Left lobe of liver (tissue), 2 donors: ENCODE measurements around the gene ZNF365. TPM values are rescaled to one million over a fixed set of nuclear protein-coding genes. Genes with fewer than 3 reads are reported as not detected.
"Not testable (repeated sequence)": the region's sequence is repeated elsewhere in the genome, so short reads cannot be mapped to it uniquely, and the experiment has no call there.

ENCODE experiments used
- ATAC-seq: fragments of 200-7000 bp; cut with Tn5 transposase; one replicate; pipeline ENCODE4 v1.9.1; 2020; ENCODE audit warnings: mild to moderate bottlenecking, moderate library complexity
- DNase-seq: peaks from one replicate; pipeline ENCODE4 v3.0.0-alpha.2; 2020; ENCODE audit warnings: low spot score
- total RNA-seq: library from RNA; stranded (reverse); gene quantifications from one replicate; pipeline ENCODE4 v1.2.1, GENCODE V29; 2021
- donor health status: DM: no; HTN: no; CAD: no; lungs with moderate emphysema.
- donor health status: DM: no; HTN: yes; CAD: no.

ZNF365 gene
- total RNA-seq, 1 donor from 2014 or later = not detected

DNA sequence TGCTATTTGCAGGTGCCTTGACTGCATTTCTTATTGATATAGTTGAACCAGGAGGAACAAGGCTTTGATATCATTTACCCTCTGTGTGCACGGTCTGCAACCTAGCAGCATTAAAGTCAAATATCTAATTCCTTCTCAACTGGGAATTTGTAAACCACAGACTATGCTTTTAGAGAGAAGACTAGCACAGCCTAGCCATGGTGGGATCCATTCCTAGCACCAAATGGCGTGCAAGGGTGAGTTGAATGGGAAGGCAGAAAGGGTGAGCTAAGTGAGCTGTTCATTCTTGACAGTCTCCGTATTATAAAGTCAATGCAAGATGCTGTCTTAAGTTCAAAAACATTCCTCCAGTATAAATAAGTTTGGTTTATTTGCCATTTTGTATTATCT, 2.9 kb downstream of the ZNF365 start:
- DNase-seq = no peak
- ATAC-seq = no peak

DNA sequence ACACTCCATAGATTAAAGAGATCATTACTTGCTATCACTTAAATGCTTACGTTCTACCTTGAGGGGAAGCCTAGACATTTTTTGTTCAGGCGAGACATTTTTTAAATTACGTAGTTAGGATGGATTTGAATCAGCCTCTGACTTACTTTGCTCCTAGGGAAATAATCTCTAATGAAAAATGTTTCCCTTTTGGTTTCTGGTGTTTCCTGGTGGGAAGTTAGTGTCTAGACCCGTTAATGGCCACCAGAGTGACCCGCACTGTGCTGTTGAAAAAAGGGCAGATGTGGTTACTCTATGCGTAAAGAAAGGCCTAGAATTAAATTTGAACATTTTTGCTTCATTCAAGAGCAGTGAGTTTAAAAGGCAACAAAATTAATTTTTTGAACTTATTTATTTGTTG, 3.8 kb downstream of the ZNF365 start:
- ATAC-seq = no peak
- DNase-seq = no peak

DNA sequence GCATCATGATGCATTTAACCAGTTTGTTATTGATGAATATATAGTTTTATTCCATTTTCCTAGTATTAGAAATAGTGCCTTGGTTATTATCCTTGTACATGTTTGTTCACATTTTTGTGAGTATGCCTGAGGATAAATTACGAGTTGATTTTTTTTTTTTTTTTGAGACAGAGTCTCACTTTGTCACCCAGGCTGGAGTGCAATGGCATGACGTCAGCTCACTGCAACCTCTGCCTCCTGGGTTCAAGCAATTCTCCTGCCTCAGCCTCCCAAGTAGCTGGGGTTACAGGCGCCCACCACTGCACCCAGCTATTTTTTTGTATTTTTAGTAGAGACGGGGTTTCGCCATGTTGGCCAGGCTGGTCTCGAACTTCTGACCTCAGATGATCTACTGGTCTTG, 4.7 kb downstream of the ZNF365 start:
- ATAC-seq, DNase-seq: not testable (repeated sequence)

DNA sequence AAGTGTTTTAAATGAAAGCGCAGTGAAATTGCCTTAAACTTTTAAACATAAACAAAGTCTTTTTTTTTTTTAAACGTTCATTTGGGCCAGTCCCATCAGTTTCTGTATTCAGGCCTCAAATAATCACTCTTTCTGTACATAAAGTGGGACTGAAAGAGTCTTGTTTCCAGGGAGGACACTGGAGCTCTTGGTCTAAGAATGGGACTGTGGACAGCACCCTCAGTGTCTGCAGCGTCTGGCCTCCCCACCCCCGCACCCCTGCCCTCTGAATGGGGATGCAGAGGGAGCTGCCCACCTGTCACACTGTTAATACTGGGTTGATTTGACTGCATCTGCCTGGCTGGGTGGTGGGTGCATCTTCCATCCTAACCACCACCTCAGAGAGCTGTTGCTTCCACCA, 5.2 kb downstream of the ZNF365 start:
- ATAC-seq (no peak), DNase-seq (no peak)

DNA sequence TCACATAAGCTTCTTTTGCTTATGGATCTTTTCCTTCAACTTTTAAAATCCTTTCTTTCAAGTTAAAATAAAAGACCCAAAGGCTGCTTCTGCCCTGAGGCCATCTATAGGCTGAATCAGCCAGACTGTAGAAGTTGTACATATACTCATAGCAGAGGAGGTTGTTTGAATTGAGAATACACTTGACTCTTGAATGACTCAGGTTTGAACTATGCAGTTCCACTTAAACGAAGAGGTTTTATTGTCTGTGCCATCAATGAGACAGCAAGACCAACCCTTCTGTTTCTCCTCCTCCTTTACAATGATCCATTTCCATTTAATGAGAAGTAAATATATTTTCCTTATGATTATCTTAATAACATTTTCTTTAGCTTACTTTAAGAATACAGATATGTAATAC, 5.8 kb downstream of the ZNF365 start:
- no peak for ATAC-seq
- DNase-seq = no peak

DNA sequence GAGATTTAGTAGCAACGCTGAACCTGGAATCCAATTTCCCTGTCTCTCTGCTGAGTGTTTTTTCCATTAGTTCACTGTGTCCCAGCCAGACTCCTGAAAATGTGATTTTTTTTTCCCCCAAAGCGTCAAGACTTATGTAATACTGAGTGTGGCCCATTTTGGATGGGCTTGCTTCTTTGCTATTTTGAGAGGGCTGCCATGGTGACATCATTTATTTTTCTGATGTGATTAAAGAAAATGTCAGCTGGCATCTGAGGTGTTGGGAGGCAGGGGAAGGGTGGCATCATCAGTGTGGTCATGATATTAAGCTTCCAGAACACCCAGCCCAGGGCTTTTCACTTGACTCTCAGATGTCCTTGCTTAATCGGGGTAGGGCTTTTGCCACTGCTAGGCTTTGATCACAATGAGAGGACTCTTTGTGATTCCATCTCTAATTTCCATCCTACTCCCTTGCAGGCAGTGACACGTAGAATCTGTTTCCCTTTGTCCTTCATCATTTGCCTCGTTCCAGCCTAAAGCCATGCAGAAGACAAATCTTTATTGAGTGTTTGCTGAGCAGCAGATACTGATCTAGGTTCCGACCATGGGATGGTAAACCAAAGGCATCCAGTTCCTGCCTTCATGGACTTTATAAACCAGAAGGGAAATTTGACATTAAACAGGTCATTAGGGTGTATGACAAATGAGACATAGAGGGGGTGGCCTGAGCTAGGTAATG, 7.4 kb downstream of the ZNF365 start:
- no peak for ATAC-seq

DNA sequence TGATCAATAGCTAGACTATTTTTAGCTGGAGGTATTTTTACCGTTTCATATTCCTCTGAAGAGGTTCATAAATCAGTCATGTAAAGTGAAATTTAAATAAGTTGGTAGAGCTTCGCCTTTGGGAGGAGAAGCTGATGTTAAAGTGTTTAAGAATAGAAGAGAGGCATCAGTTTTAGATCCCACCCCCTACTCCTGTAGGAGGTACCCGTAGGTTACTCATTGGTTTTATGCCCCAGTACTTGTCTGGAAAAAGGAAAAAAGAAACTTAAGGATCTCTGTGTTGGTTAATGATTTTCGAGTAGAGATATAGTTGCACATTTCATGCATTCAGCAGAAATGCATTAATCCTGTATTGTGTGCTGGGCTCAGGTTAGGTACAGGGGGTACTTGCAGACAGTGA, 8.7 kb downstream of the ZNF365 start:
- DNase-seq (no peak), ATAC-seq (no peak)

More for the DNA sequence above, 7.4 kb downstream of the ZNF365 start:
- DNase-seq = no peak

DNA sequence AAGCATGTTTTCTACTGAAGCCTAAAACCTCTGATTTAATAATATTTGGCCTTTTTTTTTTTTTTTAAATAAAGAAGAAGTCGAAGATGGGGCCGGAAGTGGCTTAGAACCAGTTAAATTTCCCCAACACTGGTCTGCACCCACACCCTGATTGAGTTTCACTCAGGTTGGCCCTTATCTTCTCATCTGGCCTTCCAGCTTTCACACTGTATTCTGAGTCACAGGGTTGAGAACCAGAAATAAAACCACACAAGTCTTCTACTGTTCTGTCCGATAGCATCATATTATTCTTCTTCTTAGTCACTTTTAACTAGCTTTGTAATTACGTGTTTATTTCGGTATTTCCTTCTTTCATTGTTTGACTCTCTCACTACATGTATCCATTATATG, 9.9 kb downstream of the ZNF365 start:
- ATAC-seq = no peak
- DNase-seq = no peak

DNA sequence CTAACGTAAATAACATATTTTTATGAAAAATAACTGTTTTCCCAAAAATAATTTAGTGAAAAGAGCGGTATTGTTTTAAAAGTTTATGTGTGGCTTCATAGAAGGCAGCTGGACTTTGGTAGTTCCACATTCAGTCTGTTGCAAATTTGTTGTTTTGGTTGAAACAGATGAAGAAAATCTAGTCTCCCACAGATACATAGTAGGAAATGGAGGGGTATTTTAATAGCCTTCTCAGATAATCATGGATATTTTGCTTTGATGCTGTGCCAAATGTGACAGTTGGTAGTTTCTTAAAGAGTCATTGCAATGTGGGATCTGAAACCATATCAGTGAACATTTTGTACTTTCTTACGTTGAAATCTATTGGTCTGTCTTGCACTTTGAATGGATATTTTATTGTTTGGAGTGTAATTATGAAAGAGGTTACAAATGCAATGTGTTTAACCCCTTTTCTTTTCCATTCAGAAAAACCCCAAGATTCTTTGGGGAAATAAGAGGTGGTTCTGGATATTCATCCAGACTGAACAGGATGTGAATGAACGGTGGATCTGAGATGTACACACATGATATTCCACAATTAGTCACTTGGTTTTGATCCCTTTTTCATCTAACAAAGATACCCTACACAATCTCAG, 10.4 kb downstream of the ZNF365 start:
- DNase-seq (no peak), ATAC-seq (no peak)

DNA sequence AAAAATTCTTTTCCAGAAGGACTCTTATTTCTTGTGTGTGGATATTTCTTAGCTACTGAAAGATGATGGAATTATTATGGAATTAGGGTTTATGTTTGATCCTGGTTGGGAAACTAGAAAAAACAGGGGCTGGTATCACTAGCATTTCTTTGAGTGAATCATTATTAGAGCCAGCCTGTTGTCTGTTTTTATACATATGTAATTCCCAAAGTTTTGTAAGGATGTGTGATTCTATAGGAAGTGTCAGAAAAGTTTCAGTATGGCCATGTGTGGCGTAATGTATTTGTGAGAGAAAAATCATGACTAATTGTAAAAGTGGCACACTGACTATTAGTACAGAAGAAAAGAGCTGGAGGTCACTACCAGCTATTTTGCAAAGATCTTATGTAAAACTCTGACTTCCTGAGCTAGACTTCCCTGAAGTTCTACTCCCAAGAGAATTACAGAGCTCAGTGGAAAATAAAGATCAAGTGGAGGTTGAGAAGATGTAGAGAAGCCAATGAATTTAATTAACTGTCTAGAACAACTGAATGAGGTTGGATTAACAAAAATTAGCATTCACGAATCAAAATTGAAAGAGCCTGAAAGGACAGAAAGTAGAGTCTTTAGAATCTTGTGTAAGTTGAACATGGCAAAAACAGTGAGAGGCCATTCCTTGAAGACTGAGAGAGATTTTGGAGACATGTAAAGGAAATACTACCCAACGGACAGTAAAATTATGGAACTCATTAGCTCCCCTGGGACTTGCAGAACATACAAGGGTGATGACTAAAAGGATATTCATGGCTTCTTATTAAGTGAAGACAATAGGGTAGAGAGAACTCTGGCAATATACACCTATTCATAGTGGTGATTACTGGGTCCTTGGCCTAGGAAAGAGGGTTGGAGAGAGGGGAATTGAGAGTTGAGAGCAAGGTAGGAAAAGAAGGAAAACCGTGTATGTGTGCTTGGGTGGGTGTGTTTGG, 12.5 kb downstream of the ZNF365 start:
- ATAC-seq (no peak), DNase-seq (no peak)

DNA sequence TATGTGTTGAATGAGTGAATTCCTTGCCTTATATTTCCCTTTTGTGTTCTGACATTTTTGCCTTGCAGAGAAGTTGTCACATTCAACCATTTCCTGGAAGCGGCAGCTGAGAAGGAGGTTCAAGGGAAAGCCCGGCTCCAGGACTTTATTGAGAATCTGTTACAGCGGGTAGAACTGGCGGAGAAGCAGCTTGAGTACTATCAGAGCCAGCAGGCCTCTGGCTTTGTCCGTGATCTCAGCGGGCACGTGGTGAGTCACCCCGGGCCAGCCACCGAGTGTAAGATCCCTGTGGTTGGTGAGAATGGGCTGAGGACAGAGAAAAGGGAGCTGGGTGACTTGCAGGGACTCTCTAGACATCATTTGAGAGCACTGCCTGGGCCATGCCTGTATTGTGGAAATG, 14.2 kb downstream of the ZNF365 start:
- ATAC-seq = no peak
- DNase-seq = no peak

DNA sequence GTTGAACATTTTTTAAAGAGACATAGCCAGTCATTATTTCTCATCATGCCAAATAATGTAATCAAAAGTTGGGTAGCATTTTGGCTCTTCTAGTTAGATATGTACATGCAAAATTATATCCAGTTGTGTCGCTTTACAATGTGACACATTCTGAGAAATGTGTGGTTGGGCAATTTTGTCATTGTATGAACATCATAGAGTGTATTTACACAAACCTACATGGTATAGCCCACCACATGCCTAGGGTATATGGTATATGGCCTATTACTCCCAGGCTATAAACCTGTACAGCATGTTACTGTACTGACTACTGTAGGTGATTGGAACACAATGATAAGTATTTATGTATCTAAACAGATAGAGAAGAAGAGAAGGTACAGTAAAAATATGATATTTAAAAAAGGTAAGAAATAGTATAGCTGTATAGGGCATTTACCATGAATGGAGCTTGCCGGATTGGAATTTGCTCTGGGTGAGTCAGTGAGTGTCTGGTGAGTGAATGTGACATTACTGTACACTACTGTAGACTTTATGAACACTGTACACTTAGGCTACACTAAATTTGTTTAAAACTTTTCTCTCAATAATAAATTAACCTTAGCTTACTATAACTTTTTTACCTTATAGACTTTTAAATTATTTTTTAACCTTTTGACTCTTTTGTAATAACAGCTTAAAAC, 16.5 kb downstream of the ZNF365 start:
- ATAC-seq (no peak), DNase-seq (no peak)

DNA sequence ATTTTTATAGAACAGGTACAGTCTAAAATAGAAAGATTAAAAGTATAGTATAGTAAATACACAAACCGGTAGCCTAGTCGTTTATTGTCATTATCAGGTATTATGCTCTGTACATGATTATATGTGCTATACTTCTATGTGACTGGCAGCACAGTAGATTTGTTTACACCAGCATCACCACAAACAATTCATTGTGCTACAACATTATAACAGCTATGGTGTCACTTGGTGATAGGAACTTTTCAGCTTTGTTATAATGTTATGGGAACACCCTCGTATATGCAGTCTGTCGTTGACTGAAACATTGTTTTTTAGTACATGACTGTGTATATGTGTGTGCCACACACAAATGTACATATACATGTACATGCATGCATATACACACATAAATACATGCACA, 19.1 kb downstream of the ZNF365 start:
- DNase-seq (no peak), ATAC-seq (no peak)

DNA sequence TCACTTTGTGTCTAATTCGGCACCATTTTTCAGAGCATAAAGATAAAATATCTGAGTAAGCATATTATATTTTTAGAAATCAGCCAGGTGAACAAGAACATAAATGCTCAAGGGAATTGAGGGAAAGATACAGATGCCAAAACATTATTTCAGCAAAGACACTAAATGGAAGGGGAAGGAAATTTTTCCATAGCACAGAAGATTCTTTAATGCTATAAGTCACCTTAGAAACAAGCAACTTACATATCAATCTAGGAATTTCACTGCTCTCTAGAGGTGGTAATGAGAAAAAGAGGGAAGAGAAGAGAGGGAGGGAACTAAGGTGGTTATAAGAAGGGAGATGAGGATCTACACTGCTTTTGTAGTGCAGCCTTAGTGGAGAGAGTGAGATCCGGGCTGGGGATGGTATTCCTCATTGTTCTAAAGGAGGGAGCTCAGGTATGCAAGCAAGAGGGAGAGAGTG, 20.4 kb downstream of the ZNF365 start:
- no peak for ATAC-seq

DNA sequence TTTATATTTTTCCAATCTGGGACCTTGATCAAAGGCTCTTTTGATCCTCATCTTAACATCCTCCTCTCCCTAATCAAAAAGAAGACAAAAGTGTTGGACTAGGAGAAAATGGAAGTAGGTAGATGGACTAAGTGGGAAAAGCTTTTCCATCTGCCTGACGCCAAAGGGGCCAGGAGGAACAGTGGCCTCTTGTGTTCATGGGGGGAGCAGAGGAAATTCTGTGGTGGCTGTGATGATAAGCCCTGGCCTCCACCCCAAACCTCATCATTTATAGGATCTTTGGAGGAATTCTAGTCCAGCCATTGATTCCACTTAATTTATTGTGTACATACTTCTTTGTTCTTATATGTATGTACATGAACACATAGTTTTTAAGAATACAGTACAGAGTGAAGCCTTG, 21.7 kb downstream of the ZNF365 start:
- ATAC-seq (no peak), DNase-seq (no peak)

More for the DNA sequence above, 20.4 kb downstream of the ZNF365 start:
- DNase-seq = no peak

DNA sequence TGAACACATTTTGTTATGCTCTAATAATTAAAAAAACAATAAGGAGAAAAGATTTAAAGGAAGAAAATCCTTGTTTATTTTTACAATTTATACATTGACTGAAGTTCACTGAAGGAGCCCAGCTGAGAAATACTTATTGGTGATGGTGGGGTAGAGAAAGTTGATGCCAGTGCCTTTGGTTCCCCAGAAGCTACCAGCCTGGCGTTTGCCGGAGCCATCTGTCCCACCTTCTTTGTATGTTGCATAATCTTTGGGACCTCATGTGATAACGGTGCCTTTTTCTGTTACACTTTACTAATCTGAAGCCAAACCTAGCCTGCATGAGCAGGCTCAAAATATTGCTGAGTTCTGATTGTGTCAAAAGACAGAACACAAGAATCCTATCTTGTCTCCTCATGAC, 22.7 kb downstream of the ZNF365 start:
- DNase-seq (no peak), ATAC-seq (no peak)

DNA sequence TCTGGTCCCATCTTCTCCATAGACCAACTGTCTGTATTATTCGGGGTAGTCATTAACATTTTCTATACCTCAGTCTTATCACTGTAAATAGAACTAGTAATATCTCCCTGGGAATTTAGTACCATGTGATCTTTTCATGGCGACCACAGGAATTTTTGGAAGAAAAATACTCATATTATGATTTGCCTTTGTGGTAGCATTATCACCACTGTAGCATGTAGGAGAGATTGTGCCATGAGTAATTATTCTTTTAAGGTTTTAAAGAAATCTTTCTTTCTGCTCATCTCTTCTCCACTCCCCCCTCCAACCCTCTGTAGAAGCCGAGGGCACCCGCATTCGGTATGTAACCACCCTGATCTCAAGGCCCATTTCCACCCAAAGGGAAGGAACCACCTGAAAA, 25.0 kb downstream of the ZNF365 start:
- ATAC-seq = no peak
- no peak for DNase-seq

DNA sequence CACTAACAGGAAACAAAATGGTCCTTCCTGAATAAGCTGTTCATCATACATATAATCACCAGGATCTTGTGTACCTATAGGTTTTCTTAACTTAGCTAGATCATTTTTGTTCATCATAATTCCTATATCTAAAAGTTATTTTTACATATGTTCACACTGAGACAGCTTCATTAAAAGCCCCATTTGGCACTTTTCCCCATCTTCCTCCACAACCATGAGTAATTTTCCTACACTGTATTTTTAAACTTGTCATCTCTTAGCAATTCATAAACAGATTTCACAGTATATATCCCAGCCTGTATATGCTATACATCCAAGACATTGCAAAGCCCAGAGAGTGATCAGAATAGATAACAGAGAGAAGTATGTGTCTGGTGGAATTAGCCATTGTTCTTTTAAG, 28.3 kb downstream of the ZNF365 start:
- ATAC-seq (no peak), DNase-seq (no peak)

DNA sequence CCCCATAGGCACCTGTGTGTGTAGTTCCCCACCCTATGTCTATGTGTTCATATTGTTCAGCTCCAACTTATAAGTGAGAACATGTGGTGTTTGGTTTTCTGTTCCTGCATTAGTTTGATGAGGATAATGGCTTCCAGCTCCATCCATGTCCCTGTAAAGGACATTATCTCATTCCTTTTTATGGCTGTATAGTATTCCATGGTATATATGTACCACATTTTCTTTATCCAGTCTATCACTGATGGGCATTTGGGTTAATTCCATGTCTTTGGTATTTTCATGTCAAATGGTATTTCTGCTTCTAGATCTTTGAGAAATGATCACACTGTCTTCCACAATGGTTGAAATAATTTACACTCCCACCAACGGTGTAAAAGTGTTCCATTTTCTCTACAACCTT, 36.4 kb downstream of the ZNF365 start:
- DNase-seq, ATAC-seq: not testable (repeated sequence)

DNA sequence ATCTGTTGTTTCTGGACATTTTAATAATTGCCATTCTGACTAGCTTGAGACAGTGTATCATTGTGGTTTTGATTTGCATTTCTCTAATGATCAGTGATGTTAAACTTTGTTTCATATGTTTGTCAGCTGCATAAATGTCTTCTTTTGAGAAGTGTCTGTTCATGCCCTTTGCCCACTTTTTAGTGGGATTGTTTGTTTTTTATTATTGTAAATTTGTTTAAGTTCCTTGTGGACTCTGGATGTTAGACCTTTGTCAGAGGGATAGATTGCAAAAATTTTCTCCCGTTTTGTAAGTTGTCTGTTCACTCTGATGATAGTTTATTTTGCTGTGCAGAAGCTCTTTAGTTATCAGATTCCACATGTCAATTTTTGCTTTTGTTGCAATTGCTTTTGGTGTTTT, 36.8 kb downstream of the ZNF365 start:
- not testable (repeated sequence) for DNase-seq, ATAC-seq

DNA sequence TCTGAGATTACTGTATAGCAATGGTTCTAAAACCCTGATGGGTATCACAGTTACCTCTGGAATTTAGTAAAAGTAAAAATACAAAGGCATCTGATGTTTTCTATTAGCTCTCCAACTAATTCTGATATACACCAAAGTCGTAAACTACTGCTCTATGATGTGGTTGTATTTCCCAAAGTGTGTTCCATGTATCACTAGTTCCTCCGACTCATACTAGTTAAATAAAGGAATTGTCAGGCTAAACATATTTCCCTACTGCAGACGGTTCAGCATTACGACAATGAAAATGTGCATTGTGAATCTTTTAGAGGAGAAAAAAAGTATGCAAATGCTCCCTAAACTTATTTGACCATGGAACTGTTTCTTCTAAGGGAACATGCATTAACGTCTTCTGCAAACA, 38.9 kb downstream of the ZNF365 start:
- DNase-seq (no peak), ATAC-seq (no peak)
